Fibroblast of skin of abdomen (primary cell): ENCODE results near the gene SMARCA2.

Source experiments
- DNase-seq: peaks from one replicate; pipeline ENCODE4 v3.0.0-alpha.2; 2013

SMARCA2 gene

DNA sequence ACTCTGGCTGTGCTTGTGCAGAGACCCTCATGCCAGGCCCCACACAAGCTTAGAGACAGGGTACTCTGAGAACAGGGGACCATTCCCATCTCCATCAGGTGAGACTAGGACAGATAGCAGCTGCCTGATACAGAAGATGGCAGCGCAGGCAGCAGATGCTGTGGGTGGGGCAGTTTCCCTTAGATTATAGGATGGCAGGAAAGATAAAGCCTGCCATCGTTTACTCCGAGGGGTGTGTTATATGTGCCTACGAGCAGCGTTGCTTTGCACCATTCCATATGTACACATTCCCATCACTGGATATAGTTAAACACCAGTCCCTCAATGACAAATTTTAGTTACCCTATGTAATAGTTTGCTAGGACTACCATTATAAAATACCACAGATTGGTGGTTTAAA lies 135.2 kb downstream of the SMARCA2 start:
- DNase-seq: no peak

DNA sequence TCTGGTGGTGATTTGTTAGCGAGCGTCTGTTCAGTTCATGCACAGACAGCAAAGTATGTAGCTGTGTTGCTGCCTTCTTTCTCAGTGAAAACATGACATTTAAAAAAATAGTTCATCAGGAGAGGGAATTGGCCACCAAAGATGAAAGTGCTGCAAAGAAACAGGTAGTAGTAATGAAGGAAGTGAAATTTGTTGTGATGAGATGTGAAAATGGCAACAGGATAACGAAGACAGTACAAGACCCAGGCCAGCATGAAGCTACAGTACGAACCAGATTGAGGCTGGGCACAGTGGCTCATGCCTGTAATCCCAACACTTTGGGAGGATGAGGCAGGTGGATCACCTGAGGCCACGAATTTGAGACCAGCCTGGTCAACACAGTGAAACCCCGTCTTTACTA lies 136.0 kb downstream of the SMARCA2 start:
- no peak for DNase-seq

DNA sequence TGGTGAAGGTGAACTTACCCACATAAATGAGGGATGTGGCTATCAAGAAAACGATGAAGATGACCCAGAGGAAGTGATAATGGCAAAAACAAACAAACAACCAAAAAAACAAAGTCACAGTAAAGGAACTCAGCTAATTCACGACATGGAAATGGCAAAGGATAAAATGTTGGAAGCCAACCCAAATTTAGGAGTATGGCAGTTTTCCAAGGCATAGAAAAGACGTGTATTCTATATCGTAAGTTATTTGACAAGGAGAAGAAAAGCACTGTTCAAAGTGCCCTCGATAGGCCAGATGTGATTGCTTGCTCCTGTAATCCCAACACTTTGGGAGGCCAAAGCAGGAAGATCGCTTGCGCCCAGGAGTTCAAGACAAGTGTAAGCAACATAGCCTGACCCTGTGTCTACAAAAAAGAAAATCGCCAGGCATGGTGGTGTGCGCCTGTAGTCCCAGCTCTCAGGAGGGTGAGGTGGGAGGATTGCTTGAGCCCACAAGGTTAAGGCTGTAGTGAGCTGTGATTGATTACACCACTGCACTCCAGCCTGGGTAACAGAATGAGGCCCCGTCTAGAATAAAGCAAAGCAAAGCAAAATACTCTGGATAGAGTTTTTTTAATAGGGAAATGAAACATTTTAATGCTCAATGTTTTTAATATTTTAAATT lies 138.0 kb downstream of the SMARCA2 start:
- DNase-seq: no peak

DNA sequence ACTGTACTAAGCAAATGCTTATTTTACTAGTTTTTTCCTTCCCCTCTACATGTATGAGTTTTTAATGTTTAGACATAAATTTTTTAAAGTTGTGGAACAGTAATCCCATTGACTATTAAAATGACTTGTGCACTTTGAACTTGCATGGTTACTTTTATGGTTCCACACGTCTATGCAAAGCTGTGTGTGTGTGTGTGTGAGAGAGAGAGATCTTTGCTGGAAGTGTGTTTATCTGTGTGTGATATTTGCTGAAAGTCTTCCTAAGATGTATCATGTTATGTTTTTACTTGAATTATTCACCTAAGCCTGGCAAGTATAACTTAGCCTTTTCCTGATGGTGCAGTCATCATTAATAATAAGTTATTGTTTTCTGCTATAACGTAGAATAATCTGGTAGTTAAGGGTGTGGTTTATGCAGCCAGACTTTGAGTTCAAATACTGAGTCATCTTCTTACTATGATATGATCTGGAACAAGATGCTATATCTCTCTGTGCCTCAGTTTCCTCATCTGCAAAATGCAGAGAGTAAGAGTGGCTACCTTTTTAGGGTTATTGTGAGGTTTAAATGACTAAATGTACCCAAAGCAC lies 138.6 kb downstream of the SMARCA2 start:
- no peak for DNase-seq

DNA sequence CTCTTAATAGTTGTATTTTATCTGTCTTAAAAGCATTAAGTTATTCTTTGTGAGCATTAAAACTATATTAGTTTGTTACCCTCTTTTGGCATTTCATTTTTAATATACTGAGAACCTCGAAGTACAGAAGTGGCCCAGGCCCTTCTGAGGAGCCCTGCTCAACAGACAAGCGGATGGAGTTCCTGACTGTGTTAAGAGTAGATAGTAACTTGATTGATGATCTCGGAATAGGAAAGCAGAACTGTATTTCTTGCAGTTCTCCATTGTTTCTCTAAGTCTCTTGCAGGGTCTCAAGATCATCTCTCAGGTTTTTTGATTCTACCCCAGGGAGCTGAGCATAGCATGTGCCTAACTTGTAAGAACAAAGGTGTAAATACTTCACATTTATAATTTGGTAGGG lies 139.6 kb downstream of the SMARCA2 start:
- DNase-seq: no peak

DNA sequence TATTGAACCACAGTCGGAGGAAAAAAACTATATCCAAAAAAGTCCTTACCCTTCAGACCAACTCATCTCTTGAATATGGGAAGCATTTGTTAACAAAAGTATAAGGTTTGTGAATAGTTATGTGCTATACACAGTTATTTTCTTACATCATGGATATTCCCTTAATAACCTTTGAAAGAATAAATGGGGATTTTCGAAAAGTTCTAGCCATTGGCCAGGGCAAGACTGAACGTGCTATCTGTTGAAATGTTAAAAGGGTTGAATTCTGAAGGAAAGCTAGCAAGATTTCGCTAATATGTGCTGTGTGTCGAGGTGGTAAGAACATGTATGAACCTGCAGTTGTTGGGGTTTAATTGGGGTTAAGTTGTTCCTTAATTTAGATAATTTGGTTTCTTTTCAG lies 140.8 kb downstream of the SMARCA2 start:
- no peak for DNase-seq

DNA sequence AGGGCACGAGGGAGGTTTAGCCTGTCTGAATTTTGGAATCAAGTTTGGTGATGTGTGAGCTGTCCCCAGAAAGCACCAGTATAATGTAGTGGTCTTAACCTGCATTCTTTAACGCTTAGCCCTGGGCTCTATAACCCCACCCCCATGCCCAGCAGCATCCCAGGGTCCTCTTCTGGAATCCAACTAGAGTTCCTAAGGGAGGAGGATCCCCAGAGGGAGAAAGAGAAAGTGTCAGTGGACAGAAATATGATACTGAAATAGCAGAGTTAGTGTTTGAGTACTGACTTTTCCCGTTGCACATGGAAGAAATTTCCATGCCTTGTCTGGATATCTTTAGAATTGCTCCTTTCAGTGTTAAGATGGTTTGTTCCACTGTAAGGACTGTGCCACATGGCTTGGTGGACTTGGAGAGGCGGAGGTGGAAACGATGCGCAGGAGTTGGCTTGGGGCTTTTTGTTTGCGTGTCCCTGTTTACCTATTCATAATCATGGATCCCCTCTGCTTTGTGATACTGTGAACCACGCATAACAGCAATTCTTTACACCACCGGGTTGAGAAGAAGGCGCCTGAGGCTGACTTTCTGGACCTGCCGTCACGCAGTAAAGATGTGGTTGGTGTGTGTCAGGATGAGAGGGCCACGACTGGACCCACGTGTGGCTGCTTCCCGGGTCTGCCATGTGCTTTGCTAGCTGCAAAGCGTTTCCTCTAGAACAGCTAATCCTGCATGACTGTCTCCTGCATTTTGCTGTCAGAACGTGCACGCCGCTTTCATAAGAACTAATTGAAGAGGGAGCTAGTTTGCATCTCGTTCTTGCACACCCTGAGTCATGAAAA lies 142.3 kb downstream of the SMARCA2 start:
- peak; percentile 68 for DNase-seq

DNA sequence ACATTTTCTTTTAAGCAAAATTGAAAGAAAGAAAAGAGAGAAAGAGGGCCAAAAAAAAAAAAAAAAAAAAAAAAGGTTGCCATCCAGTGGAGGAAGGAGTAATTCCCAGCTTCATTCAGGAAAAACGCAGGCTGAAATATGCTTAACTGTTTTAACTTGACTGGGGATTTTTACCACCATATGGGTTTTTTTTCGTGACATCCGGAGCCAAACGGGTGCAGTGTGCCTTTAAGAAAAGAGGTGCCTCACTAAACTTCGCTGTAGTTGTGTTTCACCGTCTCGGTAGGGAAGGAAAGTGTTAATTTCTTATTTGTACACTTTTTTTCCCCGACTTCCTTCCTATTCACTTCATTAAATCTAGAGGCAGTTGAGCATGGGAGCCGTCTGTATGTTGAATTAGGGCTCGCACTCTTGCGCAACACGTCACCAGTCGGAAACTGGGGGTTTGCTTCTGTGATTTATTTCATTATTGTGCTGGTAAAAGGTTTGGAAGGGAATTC lies 143.0 kb downstream of the SMARCA2 start:
- peak; percentile 76 for DNase-seq

DNA sequence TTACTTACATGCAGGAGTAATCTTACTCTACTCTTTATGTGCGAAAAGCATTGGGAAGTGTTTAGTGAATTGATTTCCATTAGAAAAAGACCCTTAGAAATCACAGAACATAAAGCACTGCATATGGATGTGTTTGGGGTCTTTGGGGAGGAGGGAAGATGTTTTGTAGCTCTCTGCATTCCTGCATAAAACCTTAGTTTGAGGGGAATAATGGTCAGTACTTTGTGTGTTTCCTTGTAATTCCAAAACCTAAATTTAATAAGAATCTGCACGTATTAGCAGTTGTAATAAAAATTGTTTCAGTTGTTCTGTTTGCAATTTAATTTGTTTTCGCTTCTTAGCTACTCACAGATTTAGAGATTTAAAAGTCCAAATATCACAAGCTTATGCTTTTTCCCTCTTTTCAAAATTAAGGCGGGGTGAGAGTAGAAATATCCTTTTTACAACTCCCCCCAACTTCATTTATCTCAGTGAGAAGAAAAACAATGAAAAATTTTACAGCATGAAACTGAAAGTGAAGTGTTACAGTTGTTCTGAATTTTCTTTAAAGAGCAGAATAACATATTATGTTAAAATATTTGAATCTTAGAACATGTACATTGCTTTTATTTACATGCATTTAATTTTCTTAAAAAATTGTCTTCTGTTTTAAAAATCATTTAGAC lies 143.8 kb downstream of the SMARCA2 start:
- DNase-seq: no peak

DNA sequence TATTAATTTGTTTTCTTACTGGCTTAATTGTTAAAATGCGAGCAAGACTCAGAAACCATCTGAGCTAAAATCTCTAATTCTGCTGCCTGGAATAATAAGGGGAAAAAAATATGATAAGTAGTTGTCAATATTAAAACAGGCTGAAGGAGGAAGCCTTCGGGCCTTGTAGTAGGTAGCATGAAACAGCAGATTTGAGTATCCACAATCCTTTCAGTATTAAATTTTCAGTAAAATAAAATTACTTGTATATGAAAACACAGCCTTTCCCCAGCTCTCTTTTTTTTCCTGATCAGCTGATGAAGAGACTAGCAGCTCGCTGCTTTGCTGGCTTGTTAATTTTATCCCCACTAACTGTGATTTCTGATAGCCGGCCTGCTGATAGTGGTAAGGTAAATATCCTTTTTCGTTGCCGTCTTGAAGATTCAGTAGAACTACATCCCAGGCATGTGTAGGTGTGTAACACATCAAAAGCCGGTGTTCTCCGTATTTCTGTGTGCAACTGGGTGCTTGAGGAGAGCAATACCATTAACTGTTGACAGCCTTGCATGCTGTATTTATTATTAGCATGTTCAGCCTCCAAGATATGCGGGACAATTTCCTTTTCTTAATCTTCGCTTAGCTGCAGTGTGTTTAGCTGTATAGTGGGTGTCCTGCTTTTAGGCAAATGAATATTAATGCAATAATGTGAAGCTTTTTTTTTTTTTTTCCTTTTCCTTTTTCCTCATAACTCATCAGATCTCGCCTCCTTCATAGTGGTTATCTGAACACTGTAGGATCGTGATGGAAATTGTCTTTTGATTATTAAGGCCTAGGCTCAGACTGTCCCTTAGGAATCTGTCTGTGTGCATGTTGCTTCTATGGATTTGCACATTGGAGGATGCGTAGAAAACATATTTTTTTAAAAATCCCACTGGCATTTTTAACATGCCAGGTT lies 144.6 kb downstream of the SMARCA2 start:
- peak; percentile 9 for DNase-seq

DNA sequence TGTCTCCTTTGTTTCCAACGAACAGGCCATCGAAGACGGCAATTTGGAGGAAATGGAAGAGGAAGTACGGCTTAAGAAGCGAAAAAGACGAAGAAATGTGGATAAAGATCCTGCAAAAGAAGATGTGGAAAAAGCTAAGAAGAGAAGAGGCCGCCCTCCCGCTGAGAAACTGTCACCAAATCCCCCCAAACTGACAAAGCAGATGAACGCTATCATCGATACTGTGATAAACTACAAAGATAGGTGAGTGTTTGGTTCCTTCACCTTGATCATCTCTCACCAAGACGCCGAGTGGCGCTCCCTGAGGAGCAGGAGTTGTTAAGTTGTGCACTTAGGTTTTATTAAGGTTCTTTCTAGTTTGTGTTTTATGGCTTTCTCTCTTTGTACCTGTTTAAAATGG lies 146.5 kb downstream of the SMARCA2 start:
- no peak for DNase-seq

DNA sequence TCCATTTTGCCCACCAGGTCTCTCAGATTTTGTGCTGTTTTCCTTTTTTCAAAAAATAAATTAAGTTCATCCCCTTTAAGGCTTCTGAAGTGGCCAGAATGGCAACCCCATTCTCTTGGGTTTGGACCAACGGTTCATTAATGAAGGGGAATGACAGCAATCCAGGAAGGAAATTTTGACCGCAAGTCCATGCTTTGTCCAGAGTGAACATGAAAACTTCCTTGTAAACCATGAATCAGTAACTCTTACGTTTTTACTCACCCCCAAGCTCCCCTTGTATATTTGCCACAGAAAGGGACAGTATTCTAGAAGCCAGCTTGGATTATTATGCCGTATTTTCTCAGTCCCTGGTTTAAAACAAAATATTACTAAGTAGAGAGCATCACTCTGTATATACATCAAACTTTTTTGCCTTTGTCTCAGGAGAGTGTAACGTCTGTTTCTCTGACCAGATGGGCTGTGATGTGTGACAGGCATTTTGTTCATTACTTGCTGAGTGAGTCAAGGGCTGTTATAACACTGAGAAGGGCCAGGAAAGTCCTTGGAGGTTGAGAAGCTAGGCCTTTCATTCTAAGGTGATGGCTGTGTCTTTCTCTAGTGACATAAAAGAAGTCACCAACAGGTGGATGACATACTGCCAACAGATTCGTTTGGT lies 148.2 kb downstream of the SMARCA2 start:
- DNase-seq: no peak

DNA sequence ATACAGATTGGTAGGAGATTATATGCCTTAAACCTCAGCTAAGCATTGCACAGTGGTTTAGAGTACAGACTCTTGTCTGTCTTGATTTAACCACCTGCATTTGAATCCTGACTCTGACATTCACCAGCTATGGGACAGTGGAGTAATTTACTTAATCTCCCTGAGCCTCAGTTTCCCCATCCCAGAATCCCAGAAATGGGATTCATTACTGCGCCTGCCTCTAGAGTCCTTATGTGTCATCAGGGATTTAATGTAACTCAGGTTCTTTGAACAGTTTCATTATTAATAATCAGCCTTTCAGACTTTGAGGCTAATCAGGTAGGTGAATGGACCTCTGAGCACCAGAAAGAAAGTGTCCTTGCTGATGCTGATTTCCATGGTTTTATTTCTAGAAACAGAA lies 149.1 kb downstream of the SMARCA2 start:
- DNase-seq: no peak

DNA sequence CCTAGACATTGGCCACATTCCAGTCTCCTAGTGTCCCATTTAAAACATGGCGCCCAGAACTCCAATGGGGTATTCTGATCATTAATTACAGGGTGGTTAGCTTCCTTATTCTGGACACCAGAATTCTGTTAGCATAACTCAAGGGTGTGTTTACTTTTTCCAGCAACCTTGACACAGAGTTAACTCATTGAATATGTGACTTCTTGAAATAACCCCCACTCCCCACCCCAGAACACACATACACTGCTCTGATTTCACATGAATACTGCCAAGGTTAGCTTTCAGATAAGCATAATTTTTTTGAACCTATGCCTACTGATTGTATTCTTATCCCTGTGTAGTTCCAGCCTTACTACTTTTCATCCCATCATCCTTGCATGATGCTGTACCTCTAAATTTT lies 151.1 kb downstream of the SMARCA2 start:
- no peak for DNase-seq

DNA sequence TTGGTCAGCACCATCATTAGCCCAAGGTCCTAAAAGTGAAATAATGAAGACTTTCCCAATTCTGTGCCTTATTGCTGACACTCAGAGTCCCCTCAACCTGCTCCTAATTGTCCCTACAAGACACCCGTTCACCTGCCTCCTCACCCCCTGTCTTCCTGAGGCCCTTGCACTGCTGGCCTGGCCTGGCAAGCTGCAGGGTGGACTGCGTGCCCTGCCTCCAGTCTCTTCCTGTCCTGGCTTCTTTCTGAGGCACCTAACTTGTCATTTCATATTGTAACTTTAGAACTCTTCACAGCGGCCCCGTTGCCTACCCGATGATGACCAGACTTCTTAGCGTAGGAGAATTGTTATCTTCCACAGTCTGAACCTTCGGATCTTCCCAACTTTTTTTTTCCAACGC lies 153.9 kb downstream of the SMARCA2 start:
- no peak for DNase-seq

DNA sequence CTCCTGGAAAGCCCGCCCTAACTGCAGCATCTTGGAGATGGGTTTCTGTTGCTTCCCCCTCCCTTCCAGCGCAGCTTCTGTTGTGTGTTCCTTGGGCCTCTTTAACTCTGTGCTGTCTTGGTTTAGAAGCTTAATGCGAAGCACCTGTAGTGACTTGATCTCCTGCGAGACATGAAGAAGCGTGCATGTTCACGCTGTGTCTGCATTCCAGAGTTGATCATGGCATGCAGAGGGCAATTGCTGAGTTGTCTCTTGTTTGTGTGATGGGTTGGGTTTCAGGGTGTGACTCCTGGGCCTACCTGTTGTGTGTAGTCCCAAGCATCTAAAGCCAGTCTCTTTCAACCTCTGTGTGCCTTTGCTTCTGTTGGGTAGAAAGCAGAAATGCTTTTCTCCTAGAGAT lies 155.6 kb downstream of the SMARCA2 start:
- DNase-seq: no peak

DNA sequence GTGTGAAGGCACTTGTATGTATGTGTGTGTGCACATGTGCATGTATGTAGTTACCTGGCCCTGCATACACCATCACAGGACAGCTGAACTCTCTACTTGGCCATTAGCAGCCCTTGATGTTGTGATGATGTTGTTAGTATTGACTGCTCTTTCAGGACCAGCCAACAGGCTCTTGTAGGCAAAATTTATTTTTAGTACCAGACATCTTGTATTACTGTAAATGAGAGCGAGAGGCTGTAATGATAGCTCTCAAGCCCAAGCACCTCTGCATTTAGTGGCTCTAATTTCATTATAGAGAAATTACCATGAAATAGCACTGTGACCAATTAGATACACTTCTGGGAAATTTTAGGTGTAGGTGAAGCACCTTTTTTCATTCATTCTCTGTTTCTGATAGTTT lies 158.0 kb downstream of the SMARCA2 start:
- DNase-seq: no peak

DNA sequence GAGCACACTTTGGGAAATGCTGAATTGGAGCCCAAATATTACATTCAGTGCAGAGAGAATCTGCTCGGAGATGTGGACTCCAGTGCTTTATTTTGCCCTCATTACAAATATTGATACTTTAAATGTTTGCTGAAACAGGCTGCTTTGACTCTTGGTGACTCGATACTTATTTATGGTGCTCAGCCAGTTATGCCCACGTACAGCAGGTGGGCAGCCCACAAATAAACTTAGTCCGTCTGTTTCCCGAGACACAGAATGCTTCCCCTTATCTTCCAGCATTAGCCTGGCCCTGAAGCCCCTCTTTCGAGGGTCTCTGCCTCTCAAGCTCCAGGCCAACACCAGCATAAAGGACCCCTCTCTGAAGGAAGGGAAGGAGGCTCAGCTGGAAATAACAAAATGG lies 158.7 kb downstream of the SMARCA2 start:
- no peak for DNase-seq

DNA sequence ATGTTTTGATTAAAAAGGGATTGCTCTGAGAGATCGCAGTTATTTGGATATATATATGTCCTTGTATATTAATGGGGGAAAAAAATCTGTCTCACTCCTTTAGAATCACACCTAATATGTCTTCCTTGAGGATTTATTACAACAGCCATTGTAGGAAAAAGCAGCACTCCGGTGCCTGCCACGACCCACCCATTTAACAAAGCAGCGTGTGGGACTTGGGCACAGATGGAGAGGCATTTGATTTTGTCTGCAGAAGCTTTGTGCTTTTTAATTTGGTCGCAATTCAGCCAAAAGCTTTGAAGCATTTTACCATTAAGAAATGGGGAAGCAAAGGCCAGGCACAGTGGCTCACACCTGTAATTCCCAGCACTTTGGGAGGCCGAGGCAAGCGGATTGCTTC lies 159.2 kb downstream of the SMARCA2 start:
- no peak for DNase-seq

DNA sequence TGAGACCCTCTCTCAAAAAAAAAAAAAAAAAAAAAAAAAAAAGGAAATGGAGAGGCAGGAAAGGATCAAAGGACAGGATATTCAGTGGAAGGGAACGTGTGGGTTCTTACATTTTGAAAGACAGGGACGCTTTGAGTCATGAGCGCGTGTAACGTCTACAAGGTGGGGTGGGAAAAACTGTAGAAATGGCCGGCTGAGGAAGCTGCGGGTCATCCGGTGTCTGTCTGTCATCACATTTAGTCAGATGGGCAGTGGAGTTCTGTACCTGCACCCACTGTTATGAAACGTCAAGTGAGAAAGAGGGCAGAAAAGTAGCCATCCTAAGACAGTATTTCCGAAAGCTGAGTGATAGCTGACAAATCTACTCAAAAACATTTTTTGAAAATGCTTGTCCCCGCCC lies 159.8 kb downstream of the SMARCA2 start:
- no peak for DNase-seq

DNA sequence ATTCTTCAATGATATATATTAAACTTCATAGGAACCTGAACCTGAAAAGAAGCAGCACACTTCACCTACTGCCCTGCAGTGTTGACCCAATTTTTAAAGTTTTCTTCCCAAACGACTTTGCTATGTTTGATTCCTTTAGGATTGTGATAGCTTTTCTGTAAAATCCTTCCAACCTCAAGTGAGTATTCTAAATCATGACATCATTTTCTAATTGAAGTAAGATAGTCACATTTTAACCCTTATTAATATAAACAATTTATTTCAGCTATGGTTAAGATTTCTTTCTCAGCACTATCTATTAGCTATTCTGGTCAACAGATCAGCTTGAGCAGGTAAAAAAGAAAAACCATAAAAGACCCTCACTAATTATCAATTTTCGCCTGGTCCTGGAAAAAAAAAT lies 162.0 kb downstream of the SMARCA2 start:
- no peak for DNase-seq
